Renal cortex interstitium (tissue), 11 donors: Measurements from ENCODE around the gene ARSI. TPM values are rescaled to one million over a fixed set of nuclear protein-coding genes. Genes with fewer than 3 reads are reported as not detected.
"Not testable (repeated sequence)": the region's sequence is repeated elsewhere in the genome, so short reads cannot be mapped to it uniquely, and the experiment has no call there.

ENCODE experiments used
- DNase-seq, 11 donors: peaks; one replicate each; pipeline ENCODE4 v3.0.0-alpha.2; 2013; ENCODE audit warnings: low read depth in 9 of 11, low spot score in 4 of 11; ENCODE audit errors: extremely low read depth in 1 of 11
- polyA plus RNA-seq, 3 donors: library from polyadenylated mRNA; unstranded; fragments of 120-200 nt; gene quantifications; one replicate each; pipeline ENCODE4 v1.2.1, GENCODE V29; 2013; ENCODE audit not compliant: insufficient read length in 3 of 3

The ARSI gene
- polyA plus RNA-seq, 3 donors, result 2.6 to 4.3 (median 2.8) TPM

GRCh38 chr5:150258130-150258529, 44.6 kb downstream of the ARSI start:
- no peak for DNase-seq

GRCh38 chr5:150257424-150257823, 45.3 kb downstream of the ARSI start:
- DNase-seq, result no peak

GRCh38 chr5:150256410-150257064, 46.2 kb downstream of the ARSI start:
- no peak for DNase-seq

- no peak for DNase-seq
Observed at GRCh38 chr5:150255659-150256409, 46.9 kb downstream of the ARSI start.

- no peak for DNase-seq
Observed at GRCh38 chr5:150254774-150255173, 47.9 kb downstream of the ARSI start.

GRCh38 chr5:150254363-150254762, 48.3 kb downstream of the ARSI start:
- DNase-seq, result no peak

GRCh38 chr5:150253416-150254208, 49.1 kb downstream of the ARSI start:
- DNase-seq, result no peak

GRCh38 chr5:150252489-150252888, 50.2 kb downstream of the ARSI start:
- DNase-seq, result no peak

- no peak for DNase-seq
Observed at GRCh38 chr5:150251504-150251903, 51.2 kb downstream of the ARSI start.

- no peak for DNase-seq
Observed at GRCh38 chr5:150249744-150250143, 53.0 kb downstream of the ARSI start.

- no peak for DNase-seq
Observed at GRCh38 chr5:150248946-150249345, 53.8 kb downstream of the ARSI start.

GRCh38 chr5:150248493-150248892, 54.2 kb downstream of the ARSI start:
- not testable (repeated sequence) for DNase-seq

GRCh38 chr5:150247726-150248125, 55.0 kb downstream of the ARSI start:
- DNase-seq, result no peak

- DNase-seq, result no peak
Observed at GRCh38 chr5:150246835-150247234, 55.9 kb downstream of the ARSI start.

GRCh38 chr5:150246429-150246828, 56.3 kb downstream of the ARSI start:
- DNase-seq, result no peak

Other genes with a start within 250 kb of the ARSI start
- 10 to 100 TPM; 13.3 to 18.6 (median 15.9) TPM for gene CSF1R, start 216.4 kb downstream of the ARSI start, polyA plus RNA-seq
- 100 to 1,000 TPM; 118 to 152 (median 152) TPM for gene PDGFRB, start 147.1 kb downstream of the ARSI start, polyA plus RNA-seq
- gene CDX1, start 136.1 kb downstream of the ARSI start, polyA plus RNA-seq, result 1 to 10 TPM in 1 of 3 donors, under 1 TPM in 2; 0.69 to 1.0 (median 0.75) TPM
- under 1 TPM; 0.11 to 0.22 (median 0.17) TPM for gene SLC6A7, start 112.8 kb downstream of the ARSI start, polyA plus RNA-seq
- gene CAMK2A, start 13.1 kb downstream of the ARSI start, polyA plus RNA-seq, result 1 to 10 TPM; 3.8 to 4.9 (median 4.1) TPM
- 10 to 100 TPM; 36.9 to 39.5 (median 39.3) TPM for gene TCOF1, start 54.8 kb upstream of the ARSI start, polyA plus RNA-seq
- gene CD74, start 110.0 kb upstream of the ARSI start, polyA plus RNA-seq, result 100 to 1,000 TPM; 215 to 372 (median 259) TPM
- gene RPS14, start 146.8 kb upstream of the ARSI start, polyA plus RNA-seq, result 1,000 to 10,000 TPM; 1,682 to 2,258 (median 2,070) TPM
- gene NDST1, start 205.2 kb upstream of the ARSI start, polyA plus RNA-seq, result 10 to 100 TPM; 51.9 to 65.6 (median 55.3) TPM